PC-9 (cell line): ENCODE data around the gene MTA1. TPM values are rescaled to one million over a fixed set of nuclear protein-coding genes. Genes with fewer than 3 reads are reported as not detected.

Experiments used
- BruUV-seq: library from RNA; stranded (reverse); fragments of 400-500 nt; replicated peaks from 2 replicates; lab custom pipeline; 2021; lab: Mats Ljungman, UMichigan
- CTCF ChIA-PET: fragments of 300-600 bp; sonication (Branson Sonifier 250); formaldehyde crosslinking; loops from one replicate; lab custom pipeline; 2022; ENCODE audit warnings: antibody characterized with exemption; lab: Charles Lee
- POLR2A ChIA-PET: fragments of 300-600 bp; sonication (Branson Sonifier 250); formaldehyde crosslinking; loops from one replicate; lab custom pipeline; 2022; ENCODE audit warnings: antibody characterized with exemption; ENCODE audit not compliant: unreplicated experiment; lab: Charles Lee
- DNase-seq, 2 experiments: peaks; one replicate each; pipeline versions ENCODE4 v3.0.0 to v3.0.0-alpha.2; 2015 to 2022; ENCODE audit warnings: mixed read lengths in 1 of 2
- H2AFZ ChIP-seq: fragments of 200-600 bp; sonication (generic); 2 replicates; pipeline ENCODE4 v1.8.1; 2017; ENCODE audit warnings: antibody characterized with exemption
- H3F3A ChIP-seq: fragments of 200-600 bp; sonication (generic); 2 replicates; pipeline ENCODE4 v1.8.1; 2017; ENCODE audit warnings: antibody characterized with exemption, mild to moderate bottlenecking, low read depth; ENCODE audit not compliant: insufficient read depth
- H3K27ac ChIP-seq: fragments of 200-600 bp; sonication (generic); 2 replicates; pipeline ENCODE4 v1.6.1; 2016; ENCODE audit warnings: mixed run types
- H3K27me3 ChIP-seq: fragments of 200-600 bp; sonication (generic); 2 replicates; pipeline ENCODE4 v1.6.1; 2016; ENCODE audit warnings: low read depth, mixed run types; ENCODE audit not compliant: insufficient read depth
- H3K36me3 ChIP-seq: fragments of 200-600 bp; sonication (generic); 2 replicates; pipeline ENCODE4 v1.6.1; 2016; ENCODE audit warnings: low read depth, mixed run types
- H3K4me1 ChIP-seq: fragments of 200-600 bp; sonication (generic); replicated peaks from 2 replicates; pipeline ENCODE4 v1.6.1; 2016; ENCODE audit warnings: mixed run types; ENCODE audit not compliant: insufficient read depth
- H3K4me2 ChIP-seq: fragments of 200-600 bp; sonication (generic); 2 replicates; pipeline ENCODE4 v1.6.1; 2017; ENCODE audit warnings: mixed run types
- H3K4me3 ChIP-seq: fragments of 200-600 bp; sonication (generic); 2 replicates; pipeline ENCODE4 v1.6.1; 2016; ENCODE audit warnings: mixed run types
- H3K79me2 ChIP-seq: fragments of 200-600 bp; sonication (generic); 2 replicates; pipeline ENCODE4 v1.6.1; 2017; ENCODE audit warnings: low read depth, mixed run types
- H3K9me2 ChIP-seq: fragments of 200-600 bp; sonication (generic); 2 replicates; pipeline ENCODE4 v1.8.1; 2017; ENCODE audit warnings: mild to moderate bottlenecking; ENCODE audit not compliant: insufficient read depth
- H3K9me3 ChIP-seq: fragments of 200-600 bp; sonication (generic); 2 replicates; pipeline ENCODE4 v1.8.1; 2016; ENCODE audit warnings: low read depth; ENCODE audit not compliant: insufficient read depth
- H4K20me1 ChIP-seq: fragments of 200-600 bp; sonication (generic); 2 replicates; pipeline ENCODE4 v1.8.1; 2017; ENCODE audit not compliant: insufficient read depth
- EZH2 ChIP-seq: fragments of 200-600 bp; sonication (generic); IDR thresholded peaks from 2 replicates; pipeline ENCODE4 v1.8.0; 2017; ENCODE audit warnings: antibody characterized with exemption, low read depth
- intact Hi-C: fragments of 100-400 bp; cut with micrococcal nuclease; formaldehyde crosslinking; loops from one replicate; pipeline ENCODE4 v1.10.0; 2022; ENCODE audit not compliant: unreplicated experiment
- total RNA-seq: library from RNA; stranded (reverse); gene quantifications from 2 replicates; pipeline ENCODE4 v1.2.3, GENCODE V29; 2021
- TF ChIP-seq, protein P1 (sequence below): fragments of 200-600 bp; sonication (generic); conservative IDR thresholded peaks from 2 replicates; pipeline ENCODE4 v1.6.1; 2017; ENCODE audit warnings: mixed run types, antibody characterized with exemption, mild to moderate bottlenecking, moderate library complexity

MTA1 gene
- total RNA-seq, 1 experiment from 2014 or later: 124 TPM

GRCh38 chr14:105495101-105495989 lies 75.7 kb downstream of the MTA1 start:
- Histone ChIP-seq H3K4me1 (0 out of 2 replicates have a peak, but pooled peaks cover 5% of the 10 kb centered on the region), H3F3A (peaks cover 7% of the 10 kb centered on the region; the same call in 1 of the 2 replicates), H3K27ac (no peak overlapping the region), H3K4me2 (no peak overlapping the region), H2AFZ (no peak overlapping the region), H4K20me1 (peaks cover 6% of the 10 kb centered on the region), H3K36me3 (no peaks in the 10 kb centered on the region), H3K9me2 (no peaks in the 10 kb centered on the region), H3K79me2 (0 out of 2 replicates have a peak, but pooled peaks cover 5% of the 10 kb centered on the region), H3K27me3 (no peaks in the 10 kb centered on the region), H3K9me3 (no peaks in the 10 kb centered on the region), H3K4me3 (no peak overlapping the region)
- TF ChIP-seq, protein P1, sequence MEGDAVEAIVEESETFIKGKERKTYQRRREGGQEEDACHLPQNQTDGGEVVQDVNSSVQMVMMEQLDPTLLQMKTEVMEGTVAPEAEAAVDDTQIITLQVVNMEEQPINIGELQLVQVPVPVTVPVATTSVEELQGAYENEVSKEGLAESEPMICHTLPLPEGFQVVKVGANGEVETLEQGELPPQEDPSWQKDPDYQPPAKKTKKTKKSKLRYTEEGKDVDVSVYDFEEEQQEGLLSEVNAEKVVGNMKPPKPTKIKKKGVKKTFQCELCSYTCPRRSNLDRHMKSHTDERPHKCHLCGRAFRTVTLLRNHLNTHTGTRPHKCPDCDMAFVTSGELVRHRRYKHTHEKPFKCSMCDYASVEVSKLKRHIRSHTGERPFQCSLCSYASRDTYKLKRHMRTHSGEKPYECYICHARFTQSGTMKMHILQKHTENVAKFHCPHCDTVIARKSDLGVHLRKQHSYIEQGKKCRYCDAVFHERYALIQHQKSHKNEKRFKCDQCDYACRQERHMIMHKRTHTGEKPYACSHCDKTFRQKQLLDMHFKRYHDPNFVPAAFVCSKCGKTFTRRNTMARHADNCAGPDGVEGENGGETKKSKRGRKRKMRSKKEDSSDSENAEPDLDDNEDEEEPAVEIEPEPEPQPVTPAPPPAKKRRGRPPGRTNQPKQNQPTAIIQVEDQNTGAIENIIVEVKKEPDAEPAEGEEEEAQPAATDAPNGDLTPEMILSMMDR: no peak
- no peak for TF ChIP-seq EZH2
- no peak for DNase-seq
- intact Hi-C loops: no loop called here
- BruUV-seq: no TSS peak
- CTCF ChIA-PET: no interaction called here
- POLR2A ChIA-PET: no interaction called here

DNA sequence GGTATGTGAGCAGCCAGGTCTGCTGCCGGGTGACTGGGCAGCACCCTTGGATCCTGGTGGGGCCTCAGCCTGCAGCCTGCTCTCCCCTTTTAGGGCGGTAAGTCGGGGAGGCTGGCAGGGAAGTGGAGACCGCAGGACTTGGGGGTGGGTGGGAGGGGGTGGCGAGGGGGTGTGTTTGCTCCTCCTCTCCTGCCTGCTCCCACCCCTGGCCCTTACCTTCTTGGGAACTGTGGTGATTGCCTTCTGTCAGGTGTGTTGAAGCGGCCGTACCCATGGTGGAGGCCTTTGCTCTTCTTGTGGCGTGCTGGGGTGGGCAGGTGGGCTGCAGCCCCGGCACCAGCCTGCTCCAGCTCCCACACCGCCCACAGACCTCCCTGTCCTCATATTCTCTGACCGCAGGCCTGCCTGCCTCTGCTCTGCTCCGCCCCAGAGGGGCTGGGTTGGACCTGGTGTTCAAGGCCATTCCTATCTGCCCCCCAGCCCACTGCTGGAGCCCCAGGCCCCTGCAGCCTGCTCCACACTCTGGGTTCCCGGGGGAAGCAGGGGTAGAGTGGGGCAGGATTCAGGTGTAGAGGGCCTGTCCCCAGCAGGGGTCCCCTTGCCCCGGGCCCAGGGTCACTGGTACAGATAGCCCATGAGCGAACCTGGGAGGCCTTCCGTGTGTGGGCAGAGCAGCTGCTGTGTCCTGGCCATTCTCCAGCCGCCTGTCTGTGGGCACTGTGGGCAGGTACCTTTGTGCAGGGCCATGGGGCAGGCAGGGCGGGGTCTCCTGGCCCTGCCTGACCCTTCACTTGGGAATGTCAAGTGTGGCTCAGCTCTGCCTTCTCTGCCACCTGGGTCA lies 76.6 kb downstream of the MTA1 start:
- CTCF ChIA-PET: no interaction called here
- Histone ChIP-seq H3K4me3 (no peak overlapping the region), H3K9me3 (no peaks in the 10 kb centered on the region), H3K36me3 (no peaks in the 10 kb centered on the region), H3K9me2 (no peaks in the 10 kb centered on the region), H3K27me3 (no peaks in the 10 kb centered on the region), H3F3A (peaks cover 10% of the 10 kb centered on the region; the same call in 1 of the 2 replicates), H3K4me1 (0 out of 2 replicates have a peak, but pooled peaks cover 5% of the 10 kb centered on the region), H3K4me2 (no peak overlapping the region), H2AFZ (no peak overlapping the region), H3K27ac (no peak overlapping the region), H3K79me2 (0 out of 2 replicates have a peak, but pooled peaks cover 5% of the 10 kb centered on the region), H4K20me1 (peaks cover 6% of the 10 kb centered on the region)
- BruUV-seq: no TSS peak
- POLR2A ChIA-PET: no interaction called here
- intact Hi-C loops: no loop called here
- no peak for TF ChIP-seq EZH2
- TF ChIP-seq, protein P1: no peak
- no peak for DNase-seq

GRCh38 chr14:105496831-105497591 lies 77.4 kb downstream of the MTA1 start:
- Histone ChIP-seq H3K4me1 (0 out of 2 replicates have a peak, but pooled peaks cover 3% of the 10 kb centered on the region), H3K4me2 (no peak overlapping the region), H3K9me2 (no peaks in the 10 kb centered on the region), H3K36me3 (no peaks in the 10 kb centered on the region), H3F3A (peaks cover 5% of the 10 kb centered on the region; the same call in 1 of the 2 replicates), H3K79me2 (0 out of 2 replicates have a peak, but pooled peaks cover 1% of the 10 kb centered on the region), H3K9me3 (no peaks in the 10 kb centered on the region), H2AFZ (no peak overlapping the region), H3K4me3 (no peak overlapping the region), H4K20me1 (peaks cover 2% of the 10 kb centered on the region), H3K27me3 (no peaks in the 10 kb centered on the region), H3K27ac (no peak overlapping the region)
- DNase-seq: no peak
- BruUV-seq: no TSS peak
- no peak for TF ChIP-seq EZH2
- TF ChIP-seq, protein P1: no peak
- ChIA-PET POLR2A (interaction anchor here (0.5 kb wide), 1 partner anchor 36 kb away, joined by 3 read pairs; no protein-coding TSS in a partner anchor), CTCF (no interaction called here)
- intact Hi-C loops: no loop called here
